Breast epithelium (tissue), 3 donors: ENCODE data around the gene ARHGEF3.

Source experiments
- CTCF ChIP-seq, 3 donors: fragments of 450-650 bp; IDR thresholded peaks; one replicate each; pipeline ENCODE4 v1.5.1; 2016 to 2017; ENCODE audit warnings: antibody characterized with exemption in 3 of 3, mild to moderate bottlenecking in 3 of 3, moderate library complexity in 3 of 3
- POLR2A ChIP-seq: fragments of 450-650 bp; IDR thresholded peaks from one replicate; pipeline ENCODE4 v1.6.1; 2016; ENCODE audit warnings: antibody characterized with exemption, mild to moderate bottlenecking, moderate library complexity
- POLR2AphosphoS5 ChIP-seq, 3 donors: sonication (generic); formaldehyde crosslinking; IDR thresholded peaks; one replicate each; pipeline ENCODE4 v1.6.1; 2017; ENCODE audit warnings: antibody characterized with exemption in 3 of 3

DNA sequence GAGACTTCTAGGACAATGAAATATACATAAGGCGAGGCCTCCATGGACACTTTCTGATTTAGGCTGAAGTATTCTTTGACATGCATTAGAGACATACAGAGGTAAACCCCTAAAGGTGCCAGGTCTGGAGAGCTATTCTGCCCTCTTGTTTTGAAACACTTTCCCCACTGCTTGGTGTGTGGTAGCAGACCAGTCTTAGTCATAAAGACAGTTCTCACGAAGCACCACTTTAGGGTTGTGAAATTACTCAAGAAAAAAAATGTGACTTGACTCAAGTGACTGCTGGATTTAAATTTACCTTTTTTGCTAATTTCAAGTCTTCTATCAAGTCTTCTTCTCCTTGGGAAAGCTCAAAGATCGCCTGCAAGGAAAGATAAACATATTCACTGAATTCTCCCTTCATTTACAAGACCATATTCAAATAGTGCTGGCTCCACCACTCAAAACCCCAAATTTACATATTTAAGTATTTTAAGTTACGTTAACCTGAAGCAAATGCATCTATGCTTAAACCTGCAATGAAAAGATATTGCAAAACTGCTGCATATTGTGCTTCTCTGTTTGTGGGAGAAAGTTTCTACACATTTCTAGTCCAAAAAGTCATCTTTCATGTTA is 48.4 kb downstream of the ARHGEF3 start:
- TF ChIP-seq CTCF (IDR thresholded peaks at IDR 0.05) (no peak), POLR2AphosphoS5 (IDR thresholded peaks at IDR 0.05) (no peak), POLR2A (no peak)
